GM23338 (cell line): ENCODE results near the gene MCU. TPM values are rescaled to one million over a fixed set of nuclear protein-coding genes. Genes with fewer than 3 reads are reported as not detected.

Experiments
- ATAC-seq: fragments of 200-7000 bp; cut with Tn5 transposase; 3 replicates; pipeline ENCODE4 v1.9.1; 2020
- DNase-seq: peaks from one replicate; pipeline ENCODE4 v3.0.0-alpha.2; 2015; ENCODE audit warnings: low spot score
- H2AFZ ChIP-seq: fragments of 200-600 bp; sonication (generic); 2 replicates; pipeline ENCODE4 v1.8.0; 2016; ENCODE audit warnings: antibody characterized with exemption, mild to moderate bottlenecking, moderate library complexity
- H3F3A ChIP-seq: fragments of 200-600 bp; sonication (generic); replicated peaks from 2 replicates; pipeline ENCODE4 v1.8.0; 2017; ENCODE audit warnings: antibody characterized with exemption, mixed run types, low read depth
- H3K27ac ChIP-seq: fragments of 200-600 bp; sonication (generic); 2 replicates; pipeline ENCODE4 v1.6.1; 2016; ENCODE audit warnings: low read depth
- H3K27me3 ChIP-seq: fragments of 200-600 bp; sonication (generic); 2 replicates; pipeline ENCODE4 v1.8.0; 2016; ENCODE audit warnings: mild to moderate bottlenecking, mixed run types, moderate library complexity; ENCODE audit not compliant: insufficient read depth
- H3K36me3 ChIP-seq: fragments of 200-600 bp; sonication (generic); 2 replicates; pipeline ENCODE4 v1.8.0; 2016; ENCODE audit warnings: mild to moderate bottlenecking; ENCODE audit not compliant: insufficient read depth
- H3K4me1 ChIP-seq: fragments of 200-600 bp; sonication (generic); 2 replicates; pipeline ENCODE4 v1.8.0; 2016; ENCODE audit warnings: mild to moderate bottlenecking, moderate library complexity; ENCODE audit not compliant: insufficient read depth
- H3K4me2 ChIP-seq: fragments of 200-600 bp; sonication (generic); 2 replicates; pipeline ENCODE4 v1.7.1; 2017; ENCODE audit warnings: mixed run types
- H3K4me3 ChIP-seq: fragments of 200-600 bp; sonication (generic); 2 replicates; pipeline ENCODE4 v1.6.1; 2016; ENCODE audit warnings: mixed run types
- H3K79me2 ChIP-seq: fragments of 200-600 bp; sonication (generic); replicated peaks from 2 replicates; pipeline ENCODE4 v1.8.0; 2017; ENCODE audit warnings: mild to moderate bottlenecking; ENCODE audit not compliant: insufficient read depth
- H3K9me2 ChIP-seq: fragments of 200-600 bp; sonication (generic); 2 replicates; pipeline ENCODE4 v1.8.0; 2017; ENCODE audit not compliant: insufficient read depth
- H4K20me1 ChIP-seq: fragments of 200-600 bp; sonication (generic); replicated peaks from 2 replicates; pipeline ENCODE4 v1.8.0; 2017; ENCODE audit warnings: mild to moderate bottlenecking; ENCODE audit not compliant: insufficient read depth
- H3K27ac Mint-ChIP-seq: 2 replicates; pipeline ENCODE4 v1.8.0; 2020; ENCODE audit warnings: inconsistent platforms, mild to moderate bottlenecking, moderate library complexity, mixed read lengths
- H3K27me3 Mint-ChIP-seq: 3 replicates; pipeline ENCODE4 v1.8.0; 2022; ENCODE audit warnings: low read depth, mild to moderate bottlenecking, moderate library complexity, mixed read lengths, inconsistent platforms; ENCODE audit not compliant: insufficient read depth, poor library complexity
- H3K36me3 Mint-ChIP-seq: 3 replicates; pipeline ENCODE4 v1.8.0; 2021; ENCODE audit warnings: low read depth, mild to moderate bottlenecking, inconsistent platforms, moderate library complexity, mixed read lengths
- H3K4me1 Mint-ChIP-seq: 3 replicates; pipeline ENCODE4 v1.8.0; 2020; ENCODE audit warnings: mild to moderate bottlenecking, inconsistent platforms, mixed read lengths
- H3K4me3 Mint-ChIP-seq: 3 replicates; pipeline ENCODE4 v1.8.0; 2021; ENCODE audit warnings: moderate library complexity, mild to moderate bottlenecking, inconsistent platforms, mixed read lengths
- H3K9me3 Mint-ChIP-seq: 3 replicates; pipeline ENCODE4 v1.8.0; 2020; ENCODE audit warnings: moderate library complexity, mild to moderate bottlenecking, inconsistent platforms, mixed read lengths
- CREB1 ChIP-seq: fragments of 250-450 bp; sonication (Bioruptor Pico); IDR thresholded peaks from 2 replicates; pipeline ENCODE4 v1.5.0; 2020; ENCODE audit warnings: low read depth, mild to moderate bottlenecking, moderate library complexity
- CTCF ChIP-seq, 2 experiments: fragments of 200-600 bp in 1 of 2; sonication (generic) in 1 of 2; conservative IDR thresholded peaks; 2 replicates each; pipeline versions ENCODE4 v1.5.1 to v1.6.1; 2016 to 2017; ENCODE audit warnings: antibody characterized with exemption in 2 of 2, low read depth in 2 of 2, mild to moderate bottlenecking in 2 of 2, moderate library complexity in 1 of 2
- ETS1 ChIP-seq: IDR thresholded peaks from 2 replicates; pipeline ENCODE4 v1.6.1; 2016; ENCODE audit warnings: antibody characterized with exemption
- EZH2 ChIP-seq: fragments of 200-600 bp; sonication (generic); IDR thresholded peaks from one replicate; pipeline ENCODE4 v1.8.0; 2017; ENCODE audit warnings: antibody characterized with exemption, mild to moderate bottlenecking, low read depth; ENCODE audit not compliant: unreplicated experiment
- EZH2phosphoT487 ChIP-seq: fragments of 200-600 bp; sonication (generic); IDR thresholded peaks from one replicate; pipeline ENCODE4 v1.8.1; 2018; ENCODE audit warnings: antibody characterized with exemption; ENCODE audit not compliant: unreplicated experiment
- JUNB ChIP-seq: IDR thresholded peaks from one replicate; pipeline ENCODE4 v1.6.1; 2016; ENCODE audit warnings: antibody characterized with exemption; ENCODE audit not compliant: unreplicated experiment
- NANOG ChIP-seq: IDR thresholded peaks from 2 replicates; pipeline ENCODE4 v1.6.1; 2016; ENCODE audit warnings: antibody characterized with exemption, borderline replicate concordance
- POLR2AphosphoS5 ChIP-seq: IDR thresholded peaks from 2 replicates; pipeline ENCODE4 v1.6.1; 2016; ENCODE audit warnings: antibody characterized with exemption, low read depth
- REST ChIP-seq: IDR thresholded peaks from one replicate; pipeline ENCODE4 v1.6.1; 2018; ENCODE audit warnings: antibody characterized with exemption; ENCODE audit not compliant: unreplicated experiment
- STAT1 ChIP-seq: IDR thresholded peaks from one replicate; pipeline ENCODE4 v1.6.1; 2016; ENCODE audit warnings: antibody characterized with exemption; ENCODE audit not compliant: unreplicated experiment
- ZNF114 ChIP-seq: fragments of 250-450 bp; sonication (Bioruptor Pico); IDR thresholded peaks from 2 replicates; pipeline ENCODE4 v1.5.0; 2020; ENCODE audit warnings: mild to moderate bottlenecking, moderate library complexity
- ZNF331 ChIP-seq: fragments of 250-450 bp; sonication (Bioruptor Pico); IDR thresholded peaks from 2 replicates; pipeline ENCODE4 v1.5.0; 2020; ENCODE audit warnings: low read depth, mild to moderate bottlenecking, moderate library complexity
- ZNF462 ChIP-seq: fragments of 250-450 bp; sonication (Bioruptor Pico); IDR thresholded peaks from 2 replicates; pipeline ENCODE4 v1.5.0; 2020; ENCODE audit warnings: mild to moderate bottlenecking, moderate library complexity
- polyA plus RNA-seq: library from polyadenylated mRNA; unstranded; fragments of >200 nt; fragmentation: Nextera tagmentation; extraction: Ambion mirVana; gene quantifications from 2 replicates; pipeline ENCODE4 v1.2.1, GENCODE V29; 2016
- total RNA-seq: library from RNA; depleted of rRNA; stranded (reverse); fragments of >200 nt; shearing (Covaris generic); gene quantifications from 2 replicates; pipeline ENCODE4 v1.2.3, GENCODE V29; 2014

MCU gene
- total and polyA plus RNA-seq, 2 experiments from 2014 or later = 41.8 to 68.2 TPM

- DNase-seq = no peak
- Histone ChIP-seq H3K79me2 (no peaks in the 10 kb centered on the region), H3K9me2 (no peaks in the 10 kb centered on the region), H4K20me1 (no peaks in the 10 kb centered on the region), H3K4me1 (no peaks in the 10 kb centered on the region), H3K36me3 (no peaks in the 10 kb centered on the region), H3K27me3 (no peaks in the 10 kb centered on the region), H3K4me3 (no peak overlapping the region), H3K27ac (no peak overlapping the region), H3F3A (no peaks in the 10 kb centered on the region), H2AFZ (no peak overlapping the region), H3K4me2 (no peak overlapping the region)
- Mint-ChIP-seq H3K9me3 (no peaks in the 10 kb centered on the region), H3K4me1 (no peaks in the 10 kb centered on the region), H3K4me3 (no peak overlapping the region), H3K27me3 (no peaks in the 10 kb centered on the region), H3K36me3 (no peaks in the 10 kb centered on the region), H3K27ac (no peak overlapping the region)
- no peak for TF ChIP-seq CTCF (conservative IDR thresholded peaks at IDR 0.05; ENCODE audit: low read depth in 2 of 2)
- TF ChIP-seq JUNB = no peak
- TF ChIP-seq EZH2 = no peak
- TF ChIP-seq NANOG = no peak
- no peak for TF ChIP-seq EZH2phosphoT487
- no peak for TF ChIP-seq ZNF331 (CRISPR knock-in tag)
- no peak for TF ChIP-seq ZNF114 (CRISPR knock-in tag)
- no peak for TF ChIP-seq CREB1 (CRISPR knock-in tag)
- no peak for TF ChIP-seq ZNF462 (CRISPR knock-in tag)
- no peak for TF ChIP-seq POLR2AphosphoS5
- TF ChIP-seq REST = no peak
- TF ChIP-seq STAT1 = no peak
- no peak for TF ChIP-seq ETS1
- ATAC-seq = no peak
Observed at GRCh38 chr10:72648301-72648700, 43.6 kb upstream of the MCU start.
